ENCODE results near the gene MACROD2.

DNA sequence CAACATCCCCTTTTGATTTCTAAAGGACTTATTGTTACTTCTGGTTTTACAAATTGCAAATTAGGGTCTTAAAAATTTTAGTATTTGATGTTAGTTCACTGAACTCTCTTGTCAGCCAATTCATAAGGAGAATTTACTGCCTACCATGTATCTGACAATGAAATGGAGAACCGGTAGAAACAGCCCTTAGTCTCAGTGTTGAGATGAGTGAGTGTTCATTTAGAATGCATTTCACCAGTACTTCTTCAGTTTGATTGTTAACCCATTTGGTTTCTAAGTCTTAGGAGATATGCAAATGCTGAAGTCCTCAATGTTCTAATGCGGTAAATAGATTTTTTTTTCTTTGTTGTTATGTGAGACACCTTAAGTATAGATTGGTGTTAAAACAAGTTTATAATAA is 958.4 kb downstream of the MACROD2 start:
- TF ChIP-seq, protein P1, sequence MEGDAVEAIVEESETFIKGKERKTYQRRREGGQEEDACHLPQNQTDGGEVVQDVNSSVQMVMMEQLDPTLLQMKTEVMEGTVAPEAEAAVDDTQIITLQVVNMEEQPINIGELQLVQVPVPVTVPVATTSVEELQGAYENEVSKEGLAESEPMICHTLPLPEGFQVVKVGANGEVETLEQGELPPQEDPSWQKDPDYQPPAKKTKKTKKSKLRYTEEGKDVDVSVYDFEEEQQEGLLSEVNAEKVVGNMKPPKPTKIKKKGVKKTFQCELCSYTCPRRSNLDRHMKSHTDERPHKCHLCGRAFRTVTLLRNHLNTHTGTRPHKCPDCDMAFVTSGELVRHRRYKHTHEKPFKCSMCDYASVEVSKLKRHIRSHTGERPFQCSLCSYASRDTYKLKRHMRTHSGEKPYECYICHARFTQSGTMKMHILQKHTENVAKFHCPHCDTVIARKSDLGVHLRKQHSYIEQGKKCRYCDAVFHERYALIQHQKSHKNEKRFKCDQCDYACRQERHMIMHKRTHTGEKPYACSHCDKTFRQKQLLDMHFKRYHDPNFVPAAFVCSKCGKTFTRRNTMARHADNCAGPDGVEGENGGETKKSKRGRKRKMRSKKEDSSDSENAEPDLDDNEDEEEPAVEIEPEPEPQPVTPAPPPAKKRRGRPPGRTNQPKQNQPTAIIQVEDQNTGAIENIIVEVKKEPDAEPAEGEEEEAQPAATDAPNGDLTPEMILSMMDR (IDR thresholded peaks at IDR 0.05): no peak
- TF ChIP-seq RCOR1 (IDR thresholded peaks at IDR 0.05; ENCODE audit: low read depth, low read length): no peak
- no peak for TF ChIP-seq POLR2A (IDR thresholded peaks at IDR 0.05; ENCODE audit: low read length)
- no peak for TF ChIP-seq ESRRA (IDR thresholded peaks at IDR 0.05; ENCODE audit: borderline replicate concordance, low read length)
- no peak for TF ChIP-seq ZFP36 (IDR thresholded peaks at IDR 0.05; ENCODE audit: borderline replicate concordance, partially characterized antibody)
- TF ChIP-seq, protein P2, sequence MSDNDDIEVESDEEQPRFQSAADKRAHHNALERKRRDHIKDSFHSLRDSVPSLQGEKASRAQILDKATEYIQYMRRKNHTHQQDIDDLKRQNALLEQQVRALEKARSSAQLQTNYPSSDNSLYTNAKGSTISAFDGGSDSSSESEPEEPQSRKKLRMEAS (IDR thresholded peaks at IDR 0.05): no peak
- TF ChIP-seq, protein P3, sequence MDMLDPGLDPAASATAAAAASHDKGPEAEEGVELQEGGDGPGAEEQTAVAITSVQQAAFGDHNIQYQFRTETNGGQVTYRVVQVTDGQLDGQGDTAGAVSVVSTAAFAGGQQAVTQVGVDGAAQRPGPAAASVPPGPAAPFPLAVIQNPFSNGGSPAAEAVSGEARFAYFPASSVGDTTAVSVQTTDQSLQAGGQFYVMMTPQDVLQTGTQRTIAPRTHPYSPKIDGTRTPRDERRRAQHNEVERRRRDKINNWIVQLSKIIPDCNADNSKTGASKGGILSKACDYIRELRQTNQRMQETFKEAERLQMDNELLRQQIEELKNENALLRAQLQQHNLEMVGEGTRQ (IDR thresholded peaks at IDR 0.05): no peak
- no peak for TF ChIP-seq MAFK (IDR thresholded peaks at IDR 0.05; ENCODE audit: partially characterized antibody)
- TF ChIP-seq, protein P4, sequence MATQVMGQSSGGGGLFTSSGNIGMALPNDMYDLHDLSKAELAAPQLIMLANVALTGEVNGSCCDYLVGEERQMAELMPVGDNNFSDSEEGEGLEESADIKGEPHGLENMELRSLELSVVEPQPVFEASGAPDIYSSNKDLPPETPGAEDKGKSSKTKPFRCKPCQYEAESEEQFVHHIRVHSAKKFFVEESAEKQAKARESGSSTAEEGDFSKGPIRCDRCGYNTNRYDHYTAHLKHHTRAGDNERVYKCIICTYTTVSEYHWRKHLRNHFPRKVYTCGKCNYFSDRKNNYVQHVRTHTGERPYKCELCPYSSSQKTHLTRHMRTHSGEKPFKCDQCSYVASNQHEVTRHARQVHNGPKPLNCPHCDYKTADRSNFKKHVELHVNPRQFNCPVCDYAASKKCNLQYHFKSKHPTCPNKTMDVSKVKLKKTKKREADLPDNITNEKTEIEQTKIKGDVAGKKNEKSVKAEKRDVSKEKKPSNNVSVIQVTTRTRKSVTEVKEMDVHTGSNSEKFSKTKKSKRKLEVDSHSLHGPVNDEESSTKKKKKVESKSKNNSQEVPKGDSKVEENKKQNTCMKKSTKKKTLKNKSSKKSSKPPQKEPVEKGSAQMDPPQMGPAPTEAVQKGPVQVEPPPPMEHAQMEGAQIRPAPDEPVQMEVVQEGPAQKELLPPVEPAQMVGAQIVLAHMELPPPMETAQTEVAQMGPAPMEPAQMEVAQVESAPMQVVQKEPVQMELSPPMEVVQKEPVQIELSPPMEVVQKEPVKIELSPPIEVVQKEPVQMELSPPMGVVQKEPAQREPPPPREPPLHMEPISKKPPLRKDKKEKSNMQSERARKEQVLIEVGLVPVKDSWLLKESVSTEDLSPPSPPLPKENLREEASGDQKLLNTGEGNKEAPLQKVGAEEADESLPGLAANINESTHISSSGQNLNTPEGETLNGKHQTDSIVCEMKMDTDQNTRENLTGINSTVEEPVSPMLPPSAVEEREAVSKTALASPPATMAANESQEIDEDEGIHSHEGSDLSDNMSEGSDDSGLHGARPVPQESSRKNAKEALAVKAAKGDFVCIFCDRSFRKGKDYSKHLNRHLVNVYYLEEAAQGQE (IDR thresholded peaks at IDR 0.05): no peak
- TF ChIP-seq, protein P5, sequence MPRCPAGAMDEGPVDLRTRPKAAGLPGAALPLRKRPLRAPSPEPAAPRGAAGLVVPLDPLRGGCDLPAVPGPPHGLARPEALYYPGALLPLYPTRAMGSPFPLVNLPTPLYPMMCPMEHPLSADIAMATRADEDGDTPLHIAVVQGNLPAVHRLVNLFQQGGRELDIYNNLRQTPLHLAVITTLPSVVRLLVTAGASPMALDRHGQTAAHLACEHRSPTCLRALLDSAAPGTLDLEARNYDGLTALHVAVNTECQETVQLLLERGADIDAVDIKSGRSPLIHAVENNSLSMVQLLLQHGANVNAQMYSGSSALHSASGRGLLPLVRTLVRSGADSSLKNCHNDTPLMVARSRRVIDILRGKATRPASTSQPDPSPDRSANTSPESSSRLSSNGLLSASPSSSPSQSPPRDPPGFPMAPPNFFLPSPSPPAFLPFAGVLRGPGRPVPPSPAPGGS (IDR thresholded peaks at IDR 0.05): no peak
- TF ChIP-seq GATA3 (IDR thresholded peaks at IDR 0.05; ENCODE audit: borderline replicate concordance): no peak
- no peak for TF ChIP-seq RAD21 (conservative IDR thresholded peaks at IDR 0.05 in 1 of 2, IDR thresholded peaks at IDR 0.05 in 1 of 2)

Measured in A549 (cell line).